ENCODE measurements around the gene SPG21.

The SPG21 gene

GRCh38 chr15:64991536-64992135 is 1.9 kb upstream of the SPG21 start:
- DNase-seq (ENCODE audit: low spot score): no peak

GRCh38 chr15:64990168-64990470 is 405 bp upstream of the SPG21 start:
- DNase-seq (ENCODE audit: low spot score): no peak

- no peak for DNase-seq (ENCODE audit: low spot score)
These were observed 2.6 kb downstream of the SPG21 start for GRCh38 chr15:64987136-64987535.

- DNase-seq (ENCODE audit: low spot score): no peak
These were observed 4.2 kb downstream of the SPG21 start for GRCh38 chr15:64985366-64986033.

GRCh38 chr15:64982472-64982871 is 7.2 kb downstream of the SPG21 start:
- DNase-seq (ENCODE audit: low spot score): no peak

- no peak for DNase-seq (ENCODE audit: low spot score)
These were observed 7.8 kb downstream of the SPG21 start for GRCh38 chr15:64981812-64982431.

GRCh38 chr15:64979252-64979710 is 10.4 kb downstream of the SPG21 start:
- peak; percentile 52 for DNase-seq (ENCODE audit: low spot score)

GRCh38 chr15:64975390-64975789 is 14.3 kb downstream of the SPG21 start:
- no peak for DNase-seq (ENCODE audit: low spot score)

GRCh38 chr15:64970698-64971097 is 19.0 kb downstream of the SPG21 start:
- no peak for DNase-seq (ENCODE audit: low spot score)

- DNase-seq (ENCODE audit: low spot score): no peak
These were observed 20.3 kb downstream of the SPG21 start for GRCh38 chr15:64969401-64969800.

- no peak for DNase-seq (ENCODE audit: low spot score)
These were observed 28.7 kb downstream of the SPG21 start for GRCh38 chr15:64961013-64961412.

GRCh38 chr15:64960153-64960552 is 29.6 kb downstream of the SPG21 start:
- no peak for DNase-seq (ENCODE audit: low spot score)

- no peak for DNase-seq (ENCODE audit: low spot score)
These were observed 30.6 kb downstream of the SPG21 start for GRCh38 chr15:64959128-64959527.

GRCh38 chr15:64954395-64954794 is 35.3 kb downstream of the SPG21 start:
- no peak for DNase-seq (ENCODE audit: low spot score)

GRCh38 chr15:64951777-64952418 is 37.8 kb downstream of the SPG21 start:
- DNase-seq (ENCODE audit: low spot score): no peak

GRCh38 chr15:64950888-64951287 is 38.8 kb downstream of the SPG21 start:
- no peak for DNase-seq (ENCODE audit: low spot score)

- DNase-seq (ENCODE audit: low spot score): no peak
These were observed 40.1 kb downstream of the SPG21 start for GRCh38 chr15:64949383-64950186.

- DNase-seq (ENCODE audit: low spot score): no peak
These were observed 40.8 kb downstream of the SPG21 start for GRCh38 chr15:64948916-64949315.

GRCh38 chr15:64947211-64947610 is 42.5 kb downstream of the SPG21 start:
- no peak for DNase-seq (ENCODE audit: low spot score)

GRCh38 chr15:64944961-64945360 is 44.8 kb downstream of the SPG21 start:
- DNase-seq (ENCODE audit: low spot score): no peak

- no peak for DNase-seq (ENCODE audit: low spot score)
These were observed 46.0 kb downstream of the SPG21 start for GRCh38 chr15:64943512-64944225.

GRCh38 chr15:64942356-64942755 is 47.4 kb downstream of the SPG21 start:
- no peak for DNase-seq (ENCODE audit: low spot score)

Data from globus pallidus (tissue), 1 donor.